HG02642 (cell line): Measurements from ENCODE around the gene OFD1.
"Not testable (repeated sequence)": the region's sequence is repeated elsewhere in the genome, so short reads cannot be mapped to it uniquely, and the experiment has no call there.

ENCODE experiments used
- ATAC-seq: cut with Tn5 transposase; IDR thresholded peaks from one replicate; pipeline ENCODE4 v1.9.1; 2021; ENCODE audit warnings: mild to moderate bottlenecking; ENCODE audit not compliant: unreplicated experiment, poor library complexity

The OFD1 gene

GRCh38 chrX:13702111-13702789 is 32.3 kb upstream of the OFD1 start:
- ATAC-seq, result no peak

GRCh38 chrX:13703135-13703534 is 31.4 kb upstream of the OFD1 start:
- no peak for ATAC-seq

- no peak for ATAC-seq
Observed at GRCh38 chrX:13703589-13703988, 31.0 kb upstream of the OFD1 start.

GRCh38 chrX:13711141-13711540 is 23.4 kb upstream of the OFD1 start:
- no peak for ATAC-seq

- no peak for ATAC-seq
Observed at GRCh38 chrX:13716455-13716854, 18.1 kb upstream of the OFD1 start.

- no peak for ATAC-seq
Observed at GRCh38 chrX:13716905-13717304, 17.6 kb upstream of the OFD1 start.

- no peak for ATAC-seq
Observed at GRCh38 chrX:13717700-13718472, 16.7 kb upstream of the OFD1 start.

GRCh38 chrX:13719192-13719856 is 15.2 kb upstream of the OFD1 start:
- no peak for ATAC-seq

GRCh38 chrX:13721371-13721770 is 13.2 kb upstream of the OFD1 start:
- no peak for ATAC-seq

GRCh38 chrX:13721819-13722519 is 12.6 kb upstream of the OFD1 start:
- no peak for ATAC-seq

GRCh38 chrX:13724878-13725277 is 9.7 kb upstream of the OFD1 start:
- not testable (repeated sequence) for ATAC-seq

- ATAC-seq, result not testable (repeated sequence)
Observed at GRCh38 chrX:13726583-13726982, 8.0 kb upstream of the OFD1 start.

- ATAC-seq, result not testable (repeated sequence)
Observed at GRCh38 chrX:13730523-13730922, 4.0 kb upstream of the OFD1 start.

- no peak for ATAC-seq
Observed at GRCh38 chrX:13732246-13733067, 2.1 kb upstream of the OFD1 start.

- no peak for ATAC-seq
Observed at GRCh38 chrX:13733506-13733905, 1.0 kb upstream of the OFD1 start.

GRCh38 chrX:13741695-13742094 is 7.1 kb downstream of the OFD1 start:
- no peak for ATAC-seq

- ATAC-seq, result peak; percentile 95
Observed at GRCh38 chrX:13742397-13743176, 8.0 kb downstream of the OFD1 start.

GRCh38 chrX:13747836-13748235 is 13.3 kb downstream of the OFD1 start:
- ATAC-seq, result no peak

GRCh38 chrX:13748486-13748885 is 13.9 kb downstream of the OFD1 start:
- ATAC-seq, result no peak
